IPS-18c (cell line): ENCODE data around the gene OR4M2.
"Not testable (repeated sequence)": the region's sequence is repeated elsewhere in the genome, so short reads cannot be mapped to it uniquely, and the experiment has no call there.

Source experiments
- H3K4me3 ChIP-seq: 2 replicates; pipeline ENCODE4 v1.7.0; 2013; ENCODE audit warnings: low read depth, mild to moderate bottlenecking, low read length, moderate library complexity; ENCODE audit not compliant: insufficient read depth
- H3K9me3 ChIP-seq: one replicate; pipeline ENCODE4 v1.6.1; 2013; ENCODE audit warnings: mild to moderate bottlenecking, low read length, moderate library complexity; ENCODE audit not compliant: control insufficient read depth, insufficient read depth

The OR4M2 gene

GRCh38 chr15:22080227-22080626 is at the start of gene OR4M2:
OR4M2 (plus strand) TSS chr15:22080527; CDS start chr15:22080625, 98 bp downstream.
- not testable (repeated sequence) for H3K4me3 ChIP-seq, H3K9me3 ChIP-seq

DNA sequence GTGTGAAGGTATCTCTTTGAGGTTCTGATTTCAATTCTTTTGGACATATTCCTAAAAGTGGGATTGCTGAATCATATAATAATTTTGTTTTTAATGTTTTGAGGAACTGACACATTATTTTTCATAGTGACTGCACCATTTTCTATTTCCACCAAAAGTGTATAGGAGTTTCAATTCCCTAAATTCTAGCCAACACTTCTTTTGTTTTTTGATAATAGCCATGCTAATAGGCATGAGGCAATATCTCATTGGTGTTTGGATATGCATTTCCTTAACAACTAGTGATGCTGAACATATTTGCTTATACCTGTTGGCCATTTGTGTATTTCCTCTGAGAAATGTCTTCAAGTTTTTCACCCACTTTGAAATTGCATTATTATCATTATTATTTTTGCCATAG is 11.1 kb upstream of the OR4M2 start:
- H3K9me3 ChIP-seq: not testable (repeated sequence)

GRCh38 chr15:22081386-22081785 is 1.1 kb downstream of the OR4M2 start:
- not testable (repeated sequence) for H3K4me3 ChIP-seq, H3K9me3 ChIP-seq

More for the DNA sequence above, 11.1 kb upstream of the OR4M2 start:
- H3K4me3 ChIP-seq: not testable (repeated sequence)

DNA sequence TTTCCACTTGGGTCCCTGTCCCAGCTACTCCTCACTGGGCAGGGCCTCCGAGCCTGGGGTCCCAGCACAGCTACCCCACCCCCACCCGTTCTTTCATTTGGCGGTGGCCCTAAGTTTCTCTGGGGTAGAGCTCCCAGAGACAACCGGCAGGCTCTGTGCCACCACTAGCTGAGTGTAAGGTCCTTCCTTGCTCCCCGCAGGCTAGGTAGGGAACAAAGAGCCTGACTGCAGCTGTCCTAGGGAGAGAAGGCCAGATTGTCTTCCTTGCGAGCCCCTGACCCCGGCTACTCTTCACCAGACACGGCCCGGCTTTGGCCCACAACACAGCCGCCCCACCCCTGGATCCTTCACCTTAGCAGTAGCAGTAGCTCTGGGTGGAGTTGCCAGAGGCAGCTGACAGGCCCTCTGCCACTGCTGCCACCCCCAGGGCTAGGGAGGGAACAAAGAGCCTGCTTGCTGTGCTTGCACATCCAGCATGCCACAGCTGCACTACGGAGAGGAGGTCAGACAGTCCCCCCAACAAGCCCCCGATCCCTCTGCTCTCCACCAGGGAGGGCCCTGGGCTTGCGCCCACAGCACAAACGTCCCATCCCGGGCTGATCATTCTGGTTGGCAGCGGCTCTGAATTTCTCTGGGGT is 18.4 kb downstream of the OR4M2 start:
- not testable (repeated sequence) for H3K4me3 ChIP-seq, H3K9me3 ChIP-seq

GRCh38 chr15:22099289-22099891 is 19.1 kb downstream of the OR4M2 start:
- not testable (repeated sequence) for H3K9me3 ChIP-seq, H3K4me3 ChIP-seq

- H3K9me3 ChIP-seq, H3K4me3 ChIP-seq: not testable (repeated sequence)
Measured at GRCh38 chr15:22122033-22122432, 41.7 kb downstream of the OR4M2 start.
